ENCODE measurements around the gene BSND.

BSND gene

DNA sequence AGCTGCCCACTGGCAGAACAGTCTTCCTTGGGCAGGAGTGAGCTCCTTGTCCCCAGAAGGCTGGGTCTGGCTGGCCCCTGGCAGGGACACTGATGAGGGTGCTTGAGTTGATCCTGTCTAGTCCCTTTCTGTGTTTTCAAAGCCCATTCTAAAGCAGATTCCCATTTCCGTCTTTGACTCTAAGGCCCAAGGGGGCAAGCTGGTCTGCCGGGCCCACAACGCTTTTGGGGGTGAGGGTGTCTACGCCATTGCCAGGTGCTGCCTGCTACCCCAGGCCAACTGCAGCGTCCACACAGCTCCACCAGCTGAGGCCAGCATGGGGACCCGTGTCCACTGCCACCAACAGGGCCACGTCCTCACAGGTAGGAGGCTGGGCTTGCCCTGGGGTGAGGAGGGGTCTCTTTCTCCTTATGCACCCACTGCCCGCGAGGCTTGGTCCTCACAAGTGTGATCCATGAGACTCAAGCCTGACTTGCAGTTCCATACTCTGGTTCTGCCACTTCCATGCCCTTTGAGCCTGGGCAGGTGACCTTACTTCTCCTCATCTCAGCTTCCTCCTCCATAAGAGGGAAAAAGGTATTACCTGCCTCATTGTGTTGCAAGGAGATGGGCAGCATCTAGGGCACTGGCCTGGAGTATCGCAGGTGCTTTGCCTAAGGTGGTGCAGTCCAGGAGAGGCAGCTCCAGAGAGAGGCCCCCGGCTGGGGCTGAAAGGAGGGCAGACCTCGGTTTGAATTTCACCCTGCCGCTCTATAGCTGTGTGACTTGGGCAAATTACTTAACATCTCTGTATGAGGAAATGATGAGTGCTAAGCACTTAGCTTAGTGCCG lies 60.8 kb downstream of the BSND start:
- in situ Hi-C loops (cut with MboI; ENCODE audit: low sequenced_read_pairs) = no loop called here

DNA sequence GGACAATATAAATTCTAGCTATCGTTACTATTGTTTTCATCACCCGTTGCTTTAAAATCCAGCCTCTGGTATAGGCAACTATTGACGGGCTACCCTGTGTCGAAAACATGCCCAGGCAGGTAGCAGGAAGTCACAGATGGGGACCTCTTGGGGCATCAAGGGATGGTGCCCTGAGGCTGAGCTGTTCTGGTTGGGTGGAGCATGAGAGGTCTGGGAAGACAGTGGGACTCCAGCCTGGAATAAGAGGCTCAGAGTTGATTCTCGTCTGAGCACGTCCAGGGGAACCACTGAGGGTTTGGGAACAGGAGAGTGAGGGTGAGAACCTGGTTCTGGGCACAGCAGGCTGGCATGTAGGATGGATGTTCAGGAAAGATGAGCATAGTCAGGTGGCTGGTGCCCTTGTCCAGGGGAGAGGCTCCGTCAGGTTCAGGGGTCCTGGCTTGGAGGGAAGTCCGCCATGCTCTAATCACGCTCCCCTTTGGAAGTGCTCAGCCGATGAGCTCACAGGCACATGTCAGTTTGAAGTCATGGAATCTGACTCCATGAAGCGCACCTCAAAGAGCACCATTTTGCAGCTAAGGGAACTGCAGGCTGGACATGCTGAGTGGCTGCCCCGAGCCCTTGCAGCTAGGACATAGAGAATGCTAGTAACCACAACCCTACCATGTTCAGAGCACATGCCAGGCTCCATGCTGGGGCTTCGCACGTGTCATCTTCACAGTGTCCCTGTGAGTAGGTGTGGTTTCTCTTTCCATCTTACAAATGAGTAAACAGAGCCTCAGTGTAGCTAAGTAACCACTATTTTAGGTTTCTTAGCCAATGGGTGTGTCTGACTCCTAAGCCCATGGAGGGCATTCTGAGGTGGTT lies 61.6 kb downstream of the BSND start:
- in situ Hi-C loops (cut with MboI; ENCODE audit: low sequenced_read_pairs) = no loop called here

DNA sequence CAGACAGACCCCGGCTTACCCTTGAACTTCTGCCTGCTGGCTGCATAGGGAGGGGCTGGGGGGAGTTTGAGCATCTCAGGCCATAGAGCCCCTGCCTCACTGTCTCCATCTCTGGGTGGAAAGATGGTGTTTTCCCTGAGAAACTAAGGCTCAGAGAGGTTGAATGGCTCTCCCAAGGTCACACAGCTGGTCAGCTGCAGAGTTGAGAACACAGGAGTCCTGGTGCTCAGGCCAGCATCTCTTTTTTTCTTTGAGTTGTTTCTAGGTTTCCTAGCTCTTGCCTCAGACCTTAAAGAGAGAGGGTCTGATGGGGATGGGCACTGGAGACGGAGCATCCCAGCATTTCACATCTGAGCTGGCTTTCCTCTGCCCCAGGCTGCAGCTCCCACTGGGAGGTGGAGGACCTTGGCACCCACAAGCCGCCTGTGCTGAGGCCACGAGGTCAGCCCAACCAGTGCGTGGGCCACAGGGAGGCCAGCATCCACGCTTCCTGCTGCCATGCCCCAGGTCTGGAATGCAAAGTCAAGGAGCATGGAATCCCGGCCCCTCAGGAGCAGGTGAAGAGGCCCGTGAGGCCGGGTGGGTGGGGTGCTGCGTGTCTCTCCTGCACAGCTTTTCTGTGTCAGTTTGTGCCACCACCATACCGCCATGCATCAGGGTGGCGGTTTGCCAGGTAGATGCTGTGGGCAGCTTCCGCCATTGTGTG lies 62.4 kb downstream of the BSND start:
- in situ Hi-C loops (cut with MboI; ENCODE audit: low sequenced_read_pairs) = no loop called here
